Loucy (cell line): ENCODE data around the gene TMEM176A.

Experiments used
- CTCF ChIP-seq: fragments of 200-600 bp; sonication (generic); conservative IDR thresholded peaks from 2 replicates; pipeline ENCODE4 v1.5.1; 2014; ENCODE audit warnings: mild to moderate bottlenecking, antibody characterized with exemption, low read length
- EZH2phosphoT487 ChIP-seq: fragments of 200-600 bp; IDR thresholded peaks from 2 replicates; pipeline ENCODE4 v1.6.1; 2018; ENCODE audit warnings: antibody characterized with exemption, mild to moderate bottlenecking, moderate library complexity, borderline replicate concordance

- TF ChIP-seq CTCF (no peak), EZH2phosphoT487 (no peak)
Measured at GRCh38 chr7:150848111-150848510, 47.5 kb downstream of the TMEM176A start.
